Measurements from ENCODE around the gene TPPP2. TPM values are rescaled to one million over a fixed set of nuclear protein-coding genes. Genes with fewer than 3 reads are reported as not detected.

TPPP2 gene
- total RNA-seq, 1 donor from 2014 or later, result not detected

GRCh38 chr14:20997564-20997963, 32.5 kb upstream of the TPPP2 start:
- no peak for DNase-seq
- H3K4me3 Mint-ChIP-seq (ENCODE audit: unreplicated experiment), result no peak overlapping the region
- H3K4me1 Mint-ChIP-seq (ENCODE audit: low read depth, unreplicated experiment), result no peaks in the 10 kb centered on the region
- peaks cover 3% of the 10 kb centered on the region for H3K9me3 Mint-ChIP-seq (ENCODE audit: unreplicated experiment)
- TF ChIP-seq CTCF (IDR thresholded peaks at IDR 0.05; ENCODE audit: partially characterized antibody, unreplicated experiment), result no peak
- H3K27ac Mint-ChIP-seq (ENCODE audit: unreplicated experiment), result no peak overlapping the region
- no peaks in the 10 kb centered on the region for H3K27me3 Mint-ChIP-seq (ENCODE audit: unreplicated experiment)
- H3K36me3 Mint-ChIP-seq (ENCODE audit: unreplicated experiment), result no peaks in the 10 kb centered on the region

- Mint-ChIP-seq H3K4me1 (ENCODE audit: low read depth, unreplicated experiment) (no peaks in the 10 kb centered on the region), H3K4me3 (ENCODE audit: unreplicated experiment) (no peak overlapping the region), H3K27ac (ENCODE audit: unreplicated experiment) (no peak overlapping the region), H3K27me3 (ENCODE audit: unreplicated experiment) (no peaks in the 10 kb centered on the region), H3K9me3 (ENCODE audit: unreplicated experiment) (peaks cover 3% of the 10 kb centered on the region), H3K36me3 (ENCODE audit: unreplicated experiment) (no peaks in the 10 kb centered on the region)
- DNase-seq, result no peak
- TF ChIP-seq CTCF (IDR thresholded peaks at IDR 0.05; ENCODE audit: partially characterized antibody, unreplicated experiment), result no peak
These were observed 31.9 kb upstream of the TPPP2 start for GRCh38 chr14:20998139-20998538.

- peaks cover 3% of the 10 kb centered on the region for H3K9me3 Mint-ChIP-seq (ENCODE audit: unreplicated experiment)
- no peaks in the 10 kb centered on the region for H3K27me3 Mint-ChIP-seq (ENCODE audit: unreplicated experiment)
- no peaks in the 10 kb centered on the region for H3K36me3 Mint-ChIP-seq (ENCODE audit: unreplicated experiment)
- H3K4me1 Mint-ChIP-seq (ENCODE audit: low read depth, unreplicated experiment), result peaks cover 1% of the 10 kb centered on the region
- TF ChIP-seq CTCF (IDR thresholded peaks at IDR 0.05; ENCODE audit: partially characterized antibody, unreplicated experiment), result no peak
- H3K27ac Mint-ChIP-seq (ENCODE audit: unreplicated experiment), result no peak within 1 kb of the TSS
- no peak within 1 kb of the TSS for H3K4me3 Mint-ChIP-seq (ENCODE audit: unreplicated experiment)
- no peak for DNase-seq
These were observed 31.2 kb upstream of the TPPP2 start, which contains the start of gene SLC39A2 for GRCh38 chr14:20998674-20999366. TSS of gene SLC39A2 (plus strand) at chr14:20999293. CDS start at chr14:20999447, 154 bp downstream.

GRCh38 chr14:20999591-20999990, 30.4 kb upstream of the TPPP2 start:
- DNase-seq, result no peak
- no peaks in the 10 kb centered on the region for H3K27me3 Mint-ChIP-seq (ENCODE audit: unreplicated experiment)
- TF ChIP-seq CTCF (IDR thresholded peaks at IDR 0.05; ENCODE audit: partially characterized antibody, unreplicated experiment), result no peak
- H3K36me3 Mint-ChIP-seq (ENCODE audit: unreplicated experiment), result no peaks in the 10 kb centered on the region
- H3K4me1 Mint-ChIP-seq (ENCODE audit: low read depth, unreplicated experiment), result peaks cover 5% of the 10 kb centered on the region
- no peak overlapping the region for H3K27ac Mint-ChIP-seq (ENCODE audit: unreplicated experiment)
- peaks cover 3% of the 10 kb centered on the region for H3K9me3 Mint-ChIP-seq (ENCODE audit: unreplicated experiment)
- H3K4me3 Mint-ChIP-seq (ENCODE audit: unreplicated experiment), result no peak overlapping the region

GRCh38 chr14:21001218-21001617, 28.8 kb upstream of the TPPP2 start:
- DNase-seq, result no peak
- no peaks in the 10 kb centered on the region for H3K36me3 Mint-ChIP-seq (ENCODE audit: unreplicated experiment)
- H3K4me1 Mint-ChIP-seq (ENCODE audit: low read depth, unreplicated experiment), result peaks cover 5% of the 10 kb centered on the region
- H3K27me3 Mint-ChIP-seq (ENCODE audit: unreplicated experiment), result no peaks in the 10 kb centered on the region
- no peak overlapping the region for H3K4me3 Mint-ChIP-seq (ENCODE audit: unreplicated experiment)
- TF ChIP-seq CTCF (IDR thresholded peaks at IDR 0.05; ENCODE audit: partially characterized antibody, unreplicated experiment), result no peak
- no peak overlapping the region for H3K27ac Mint-ChIP-seq (ENCODE audit: unreplicated experiment)
- peaks cover 3% of the 10 kb centered on the region for H3K9me3 Mint-ChIP-seq (ENCODE audit: unreplicated experiment)
